GM19351 (cell line): ENCODE data around the gene GRIK1.
"Not testable (repeated sequence)": the region's sequence is repeated elsewhere in the genome, so short reads cannot be mapped to it uniquely, and the experiment has no call there.

ENCODE experiments used
- ATAC-seq: cut with Tn5 transposase; IDR thresholded peaks from one replicate; pipeline ENCODE4 v1.9.1; 2021; ENCODE audit warnings: mild to moderate bottlenecking, moderate library complexity; ENCODE audit not compliant: unreplicated experiment

Gene GRIK1

GRCh38 chr21:29624776-29625175 lies 315.0 kb downstream of the GRIK1 start:
- no peak for ATAC-seq

- no peak for ATAC-seq
Measured at GRCh38 chr21:29621525-29621924, 318.3 kb downstream of the GRIK1 start.

DNA sequence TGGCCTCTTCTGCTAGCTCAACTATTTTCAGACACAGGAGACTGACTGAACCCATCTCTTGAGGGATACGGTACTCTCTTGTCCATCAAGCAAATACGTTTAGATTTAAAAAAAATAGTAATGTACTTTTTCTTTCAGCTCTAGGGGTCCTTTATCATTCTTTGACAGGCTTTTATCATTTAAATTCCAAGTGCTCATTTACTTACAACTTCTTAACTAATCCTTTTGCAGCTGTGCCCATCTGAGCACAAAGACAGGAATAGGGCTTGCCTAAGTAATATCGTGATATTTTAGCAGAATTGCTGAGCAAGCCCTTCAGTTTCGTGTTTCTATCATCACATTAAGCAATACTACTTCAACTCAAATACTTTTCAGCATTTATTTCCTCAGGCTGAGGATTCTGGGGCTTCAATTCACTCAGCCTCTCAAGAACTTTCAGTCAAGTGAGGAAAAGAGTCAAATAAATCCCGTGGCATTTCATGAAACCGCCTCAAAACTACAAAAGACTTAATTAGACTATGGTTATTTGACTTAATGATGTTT lies 323.5 kb downstream of the GRIK1 start:
- ATAC-seq, result no peak

DNA sequence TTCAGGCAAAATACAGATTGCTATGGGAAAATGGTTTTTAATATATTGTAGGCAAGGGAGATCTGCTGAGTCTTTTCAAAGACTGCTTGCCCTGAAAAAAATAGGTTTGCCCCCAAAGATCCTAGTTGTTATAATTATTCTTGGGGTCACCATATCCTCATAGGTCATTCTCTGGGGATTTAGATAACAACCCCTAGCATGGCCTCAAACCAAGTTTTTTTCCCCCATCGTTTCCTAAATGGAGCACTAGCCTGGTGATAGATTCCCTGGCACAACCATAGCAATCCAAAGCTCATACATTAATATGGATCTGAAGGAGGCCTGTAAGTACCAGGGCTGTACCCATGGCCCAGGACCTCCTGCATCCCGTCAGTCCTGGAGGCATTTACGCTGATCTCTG lies 325.9 kb downstream of the GRIK1 start:
- no peak for ATAC-seq

DNA sequence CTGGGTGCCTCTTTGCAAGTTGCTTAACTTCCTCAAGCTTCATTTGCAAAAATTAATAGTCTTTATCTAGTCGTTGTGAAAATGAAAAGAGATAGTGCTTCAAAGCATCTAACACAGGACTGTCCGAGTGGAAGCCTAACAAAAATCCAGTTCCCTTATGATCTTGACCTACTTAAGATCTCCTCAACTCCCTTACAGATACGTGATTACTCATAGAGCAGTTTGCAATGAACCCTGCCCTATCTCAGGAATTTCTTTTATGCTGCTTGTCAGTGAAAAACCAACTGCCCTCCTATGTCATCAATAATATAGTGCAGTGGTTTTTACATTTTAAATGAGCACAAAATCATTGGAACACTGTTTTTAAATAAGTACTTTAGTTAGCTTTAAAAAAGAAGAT lies 326.8 kb downstream of the GRIK1 start:
- no peak for ATAC-seq

DNA sequence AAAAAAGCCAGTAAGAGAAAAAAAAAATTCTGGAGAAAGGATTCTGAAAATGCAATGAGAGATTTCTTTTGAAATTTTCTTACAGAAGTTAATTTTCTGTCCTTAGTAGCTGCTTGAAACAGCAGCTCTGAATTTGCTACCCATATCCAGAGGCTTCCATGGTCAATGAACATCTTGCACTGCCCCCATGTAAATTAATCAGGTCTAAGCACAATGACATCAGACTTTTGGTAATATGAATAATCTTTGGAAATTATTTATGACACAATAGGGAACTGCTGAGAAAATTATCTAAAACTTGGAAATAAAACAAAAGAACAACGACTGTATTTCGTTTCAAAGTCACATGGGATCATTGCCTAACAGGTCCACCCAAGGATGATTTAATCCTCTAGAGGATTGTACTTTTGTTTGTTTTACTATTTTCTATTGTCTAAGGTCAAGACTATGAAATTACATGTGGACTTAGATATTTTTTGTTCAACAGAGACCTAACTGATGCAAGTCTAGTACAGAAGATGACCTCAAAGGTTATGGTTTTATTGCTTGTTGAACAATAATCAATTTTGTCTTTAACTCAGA lies 328.9 kb downstream of the GRIK1 start:
- ATAC-seq, result no peak

- no peak for ATAC-seq
Measured at GRCh38 chr21:29606613-29607012, 333.2 kb downstream of the GRIK1 start.

- not testable (repeated sequence) for ATAC-seq
Measured at GRCh38 chr21:29605219-29605618, 334.6 kb downstream of the GRIK1 start.

DNA sequence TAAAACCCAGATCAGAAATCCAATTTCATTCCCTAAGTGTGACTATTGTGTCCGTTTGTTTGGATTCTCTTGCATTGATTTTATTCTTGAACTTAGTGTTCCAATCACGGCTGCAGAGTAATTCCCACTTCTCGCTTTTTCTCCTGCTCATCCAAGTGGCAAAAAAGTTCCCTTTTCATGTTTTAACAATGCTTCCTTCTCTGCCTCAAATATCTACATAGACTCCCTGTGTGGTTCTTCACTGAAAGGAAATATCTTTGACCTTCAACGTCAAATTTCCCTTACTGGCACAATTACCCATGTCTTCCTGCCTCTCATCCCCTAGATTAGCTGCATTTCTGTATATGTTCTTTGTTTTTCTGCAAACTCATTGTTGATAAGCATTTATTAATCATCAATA lies 335.7 kb downstream of the GRIK1 start:
- ATAC-seq, result no peak

- no peak for ATAC-seq
Measured at GRCh38 chr21:29601047-29601446, 338.7 kb downstream of the GRIK1 start.

- no peak for ATAC-seq
Measured at GRCh38 chr21:29586696-29587095, 353.1 kb downstream of the GRIK1 start.

DNA sequence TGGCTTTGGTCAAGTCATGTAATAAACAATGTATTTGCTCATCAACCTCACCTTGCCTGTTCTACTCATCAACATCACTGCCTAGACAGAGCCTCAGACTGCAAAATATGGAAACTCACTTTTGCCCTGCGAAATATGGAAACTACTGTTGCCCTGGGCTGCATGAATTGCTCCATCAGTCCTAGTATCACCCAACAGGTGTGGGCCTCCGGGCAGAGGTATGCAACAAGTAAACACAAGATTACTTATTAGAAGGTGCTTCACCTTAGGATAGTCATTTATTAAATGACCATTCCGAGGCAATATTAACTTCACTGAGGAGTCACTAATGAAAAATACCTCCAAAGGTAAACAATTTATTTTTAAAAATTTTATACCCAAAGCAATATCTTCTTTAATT lies 354.3 kb downstream of the GRIK1 start:
- ATAC-seq, result no peak

DNA sequence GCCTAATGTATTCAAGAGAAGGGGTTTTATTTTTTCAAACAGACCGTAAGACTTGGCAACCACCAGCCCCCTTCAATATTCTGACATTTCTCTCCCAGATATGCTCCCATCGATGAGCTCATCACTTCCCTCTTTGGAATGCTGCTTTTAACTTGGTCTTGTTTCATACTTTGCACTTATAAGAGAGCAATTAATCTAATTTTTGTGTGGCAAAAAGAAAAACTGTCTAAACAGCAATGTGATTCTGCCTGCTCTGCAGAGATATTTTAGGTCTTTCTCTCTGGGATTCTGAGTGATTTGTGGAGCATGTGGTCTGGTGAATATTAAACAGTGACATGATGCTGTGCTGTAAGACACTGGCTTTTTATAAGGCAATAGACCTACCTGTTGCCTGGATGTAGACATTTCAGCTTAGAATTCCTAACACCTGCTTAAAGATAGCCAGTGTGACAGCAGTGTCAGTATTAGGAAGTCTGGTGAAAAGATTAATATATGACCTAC lies 356.3 kb downstream of the GRIK1 start:
- no peak for ATAC-seq

DNA sequence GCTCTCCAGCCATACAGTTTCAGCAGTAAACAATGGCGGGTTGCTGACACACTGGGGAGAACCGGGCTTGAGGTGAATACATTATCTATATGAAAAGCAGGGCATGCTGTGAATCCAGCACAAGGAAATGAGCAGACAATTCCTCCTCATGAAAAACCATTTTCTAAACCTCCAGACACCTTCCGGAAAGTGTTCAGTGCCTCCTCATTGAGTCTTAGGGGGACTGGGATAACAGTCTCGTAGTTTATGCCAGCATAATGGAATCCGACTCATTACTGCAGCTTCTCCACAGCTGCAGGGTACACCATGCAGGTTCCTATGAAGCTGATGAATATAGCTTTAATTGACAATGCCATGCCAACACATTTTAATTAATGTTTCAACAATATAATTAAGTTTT lies 356.9 kb downstream of the GRIK1 start:
- no peak for ATAC-seq

DNA sequence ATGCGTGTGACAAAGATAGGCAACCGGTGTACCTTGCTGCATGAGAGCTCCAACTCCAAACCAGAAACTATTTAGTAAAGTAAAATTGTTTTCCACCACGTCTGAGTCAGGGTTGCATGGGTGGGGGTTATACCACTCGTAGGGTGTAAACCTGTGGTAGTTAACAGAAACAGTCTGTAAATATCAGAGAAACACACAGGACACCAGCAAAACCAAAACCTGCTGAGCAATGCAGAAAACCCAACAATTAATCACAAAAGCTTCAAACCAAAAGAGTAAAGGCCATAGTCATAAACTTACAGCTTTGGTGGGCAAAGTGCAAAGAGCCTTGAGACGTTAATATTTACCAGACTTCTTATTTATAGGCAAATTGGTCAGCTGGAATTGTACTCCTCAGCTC lies 358.4 kb downstream of the GRIK1 start:
- ATAC-seq, result no peak

DNA sequence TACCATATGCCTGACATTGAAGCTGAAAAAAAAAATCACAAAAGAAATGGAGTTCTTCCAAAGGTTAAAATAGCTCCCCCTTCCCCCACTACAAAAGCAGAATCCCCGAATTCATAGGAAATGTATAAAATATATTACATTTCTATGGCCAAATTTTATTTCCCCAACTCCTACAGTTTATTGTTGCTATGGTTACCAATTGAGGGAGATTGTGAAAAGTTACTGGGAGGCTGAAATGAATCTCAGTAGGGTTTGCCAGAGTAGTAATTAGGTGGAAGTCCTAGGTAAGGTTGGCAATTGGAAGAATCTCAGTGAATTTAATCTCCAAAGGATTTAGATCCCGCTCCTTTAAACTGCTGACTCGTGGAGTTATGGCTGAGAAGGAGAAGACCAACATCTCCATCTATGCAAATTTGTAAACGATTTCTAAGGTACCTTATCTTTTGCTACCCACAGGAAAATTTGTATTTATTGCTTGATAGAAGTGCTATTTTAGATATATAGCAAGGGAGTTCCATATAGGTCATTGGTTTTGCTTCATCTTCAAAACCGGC lies 359.0 kb downstream of the GRIK1 start:
- no peak for ATAC-seq

DNA sequence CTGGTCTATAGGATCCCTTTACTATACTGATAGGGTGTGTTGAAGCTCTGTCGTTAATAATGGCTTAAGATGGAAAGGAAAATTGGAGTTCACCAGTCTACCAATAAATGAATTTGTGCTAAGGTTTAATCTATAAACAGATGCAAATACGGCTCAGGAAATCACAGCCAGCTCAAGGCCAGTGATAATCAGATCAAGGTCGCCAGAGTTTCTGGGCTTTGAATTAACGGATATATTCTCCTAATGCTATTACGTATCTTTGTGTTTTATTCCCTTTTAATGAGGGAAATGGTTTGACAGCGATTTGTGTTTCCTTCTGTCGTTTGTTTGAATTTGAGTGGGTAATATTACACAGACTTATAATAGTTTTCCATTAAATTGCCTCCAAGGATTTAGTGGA lies 361.5 kb downstream of the GRIK1 start:
- ATAC-seq, result no peak

GRCh38 chr21:29571949-29572348 lies 367.8 kb downstream of the GRIK1 start:
- no peak for ATAC-seq

DNA sequence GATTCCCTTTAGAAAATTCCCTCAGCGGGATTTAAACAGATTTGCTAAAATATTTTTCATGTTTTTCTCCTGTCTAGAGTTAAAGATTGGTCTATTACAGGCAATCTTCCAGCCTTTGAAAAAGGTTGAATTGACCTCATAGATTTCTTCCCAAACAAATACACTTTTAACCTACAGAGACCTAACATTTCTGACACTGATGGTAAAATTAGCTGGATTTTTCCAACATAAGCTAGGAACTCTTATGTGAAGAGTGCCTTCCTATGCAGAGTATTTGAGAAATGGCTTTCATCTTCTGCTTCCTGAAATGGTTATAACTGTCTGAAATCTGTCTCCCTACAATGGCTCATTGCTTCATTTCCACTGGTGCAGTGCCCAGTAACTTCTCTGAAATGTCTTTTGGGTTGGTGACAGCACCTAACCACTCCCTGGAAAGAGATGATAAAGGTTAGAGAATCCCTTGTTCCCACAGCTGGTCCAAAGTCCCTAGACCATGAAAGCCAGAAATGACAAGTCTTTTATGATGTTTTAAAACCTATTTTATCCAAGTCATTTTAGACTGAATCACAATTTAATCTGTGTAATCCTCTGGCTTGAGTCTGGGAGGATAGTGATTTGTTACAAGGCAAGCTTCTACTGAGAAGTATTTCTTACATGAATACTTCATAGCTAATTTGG lies 371.6 kb downstream of the GRIK1 start:
- ATAC-seq, result no peak

GRCh38 chr21:29557931-29558725 lies 381.7 kb downstream of the GRIK1 start:
- no peak for ATAC-seq

GRCh38 chr21:29557200-29557599 lies 382.6 kb downstream of the GRIK1 start:
- no peak for ATAC-seq
